Iris pigment epithelial cell (primary cell): ENCODE results near the gene MTHFD1.
A peak's percentile ranks its signal among the peaks of the same experiment; 100 is the strongest.
"Not testable (repeated sequence)": the region's sequence is repeated elsewhere in the genome, so short reads cannot be mapped to it uniquely, and the experiment has no call there.

ENCODE experiments used
- DNase-seq: peaks from one replicate; pipeline ENCODE4 v3.0.0-alpha.2; 2011; ENCODE audit warnings: low read depth

The MTHFD1 gene

DNA sequence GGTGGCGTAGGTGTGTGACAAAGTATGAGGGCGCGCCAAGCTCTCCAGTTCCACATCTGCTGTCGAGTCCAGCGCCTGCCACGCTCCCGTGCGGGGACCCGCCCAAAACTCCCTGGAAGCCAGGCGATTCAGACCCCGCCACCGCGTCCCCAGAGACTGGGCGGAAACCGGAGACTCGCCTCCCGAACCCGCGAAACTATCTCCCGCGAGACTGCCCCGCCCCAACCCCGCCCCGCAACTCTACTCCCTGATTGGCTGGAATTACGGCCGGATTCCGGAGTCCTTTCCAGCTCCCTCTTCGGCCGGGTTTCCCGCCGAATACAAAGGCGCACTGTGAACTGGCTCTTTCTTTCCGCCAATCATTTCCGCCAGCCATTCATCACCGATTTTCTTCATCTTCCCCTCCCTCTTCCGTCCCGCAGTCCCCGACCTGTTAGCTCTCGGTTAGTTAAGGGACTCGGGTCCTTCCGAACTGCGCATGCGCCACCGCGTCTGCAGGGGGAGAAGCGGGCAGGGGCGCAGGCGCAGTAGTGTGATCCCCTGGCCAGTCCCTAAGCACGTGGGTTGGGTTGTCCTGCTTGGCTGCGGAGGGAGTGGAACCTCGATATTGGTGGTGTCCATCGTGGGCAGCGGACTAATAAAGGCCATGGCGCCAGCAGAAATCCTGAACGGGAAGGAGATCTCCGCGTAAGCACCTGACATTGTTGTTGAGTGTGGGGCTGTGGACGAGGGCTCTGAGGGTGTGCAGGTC is at the start of gene MTHFD1:
MTHFD1 (plus strand) TSS at position 572 of the 751 bp plus-strand sequence; CDS start at position 647, 75 bp downstream.
- DNase-seq, result peak; percentile 99

GRCh38 chr14:64338616-64339316 is 49.4 kb upstream of the MTHFD1 start:
- peak; percentile 100 for DNase-seq

GRCh38 chr14:64340560-64341196 is 47.5 kb upstream of the MTHFD1 start:
- DNase-seq, result no peak

DNA sequence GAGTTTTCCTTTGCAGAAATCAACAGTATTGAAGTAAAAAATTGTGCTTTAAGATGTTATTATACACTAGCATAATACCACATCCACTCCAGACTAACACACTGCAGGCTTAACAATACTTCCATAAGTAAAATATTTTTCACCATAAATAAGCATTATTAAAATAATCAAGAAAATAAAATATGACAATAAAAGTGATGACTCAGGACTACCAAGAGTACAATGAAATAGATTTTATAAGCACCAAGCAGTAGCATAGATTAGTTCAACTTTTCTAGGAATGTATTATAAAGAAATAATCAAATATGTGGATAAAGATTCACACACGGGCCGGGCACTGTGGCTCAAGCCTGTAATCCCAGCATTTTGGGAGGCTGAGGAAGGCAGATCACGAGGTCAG is 40.4 kb upstream of the MTHFD1 start:
- no peak for DNase-seq

DNA sequence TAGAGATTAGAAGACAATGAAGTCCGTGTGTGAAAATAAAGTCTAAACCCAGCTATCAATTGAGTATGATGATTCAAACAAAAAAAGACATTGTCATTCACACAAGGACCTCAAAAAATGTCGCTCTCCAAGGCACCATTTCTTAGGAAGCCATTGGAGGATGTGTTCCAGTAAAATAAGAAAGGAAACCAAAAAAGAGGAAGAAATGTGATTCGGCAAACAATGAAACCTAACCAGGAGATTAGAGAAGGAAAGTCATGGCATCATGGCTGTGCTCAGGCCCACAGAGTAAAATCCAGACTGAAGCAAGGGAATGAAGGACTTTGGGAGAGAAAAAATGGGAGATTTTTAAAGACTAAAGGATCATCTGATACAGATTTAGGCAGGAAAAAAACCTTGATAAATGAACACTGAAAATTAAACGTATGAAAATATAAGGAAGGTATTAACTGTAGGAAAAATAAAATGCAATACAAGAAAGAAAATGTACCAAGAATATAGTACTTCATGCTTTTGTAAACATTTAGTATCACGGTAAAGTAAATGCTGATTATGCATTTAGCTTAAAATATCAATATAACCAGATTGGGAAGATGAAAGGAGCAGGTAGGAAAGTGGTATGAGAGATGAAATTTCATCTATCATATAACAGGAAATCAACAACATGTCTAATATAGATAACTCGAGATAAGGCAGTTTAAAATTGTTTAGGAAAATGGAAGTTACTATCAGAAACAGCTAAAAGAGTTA is 38.2 kb upstream of the MTHFD1 start:
- no peak for DNase-seq

DNA sequence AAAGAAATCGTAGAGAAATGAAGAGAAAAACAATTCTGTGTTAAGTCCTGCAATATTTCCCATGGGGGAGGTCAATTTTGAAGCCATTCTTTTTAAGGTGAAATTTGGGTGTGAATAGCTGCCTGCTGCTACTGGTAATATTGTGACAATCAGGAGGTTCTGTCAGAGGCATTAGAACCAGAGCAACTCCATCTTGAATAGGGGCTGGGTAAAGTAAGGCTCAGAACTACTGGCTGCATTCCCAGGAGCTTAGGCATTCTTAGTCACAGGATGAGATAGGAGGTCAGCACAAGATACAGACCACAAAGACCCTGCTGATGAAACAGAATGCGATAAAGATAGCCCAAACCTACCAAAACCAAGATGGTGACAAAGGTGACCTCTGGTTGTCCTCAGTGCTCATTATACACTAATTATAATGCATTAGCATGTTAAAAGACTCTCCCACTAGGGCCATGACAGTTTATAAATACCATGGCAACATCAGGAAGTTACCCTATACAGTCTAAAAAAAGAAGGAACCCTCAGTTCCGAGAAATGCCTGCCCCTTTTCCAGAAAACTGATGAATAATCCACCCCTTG is 24.8 kb upstream of the MTHFD1 start:
- DNase-seq, result peak; percentile 59

GRCh38 chr14:64364907-64365306 is 23.2 kb upstream of the MTHFD1 start:
- DNase-seq, result peak; percentile 55

GRCh38 chr14:64365358-64365889 is 22.7 kb upstream of the MTHFD1 start:
- peak; percentile 12 for DNase-seq

- DNase-seq, result peak; percentile 9
Measured at GRCh38 chr14:64369201-64369600, 19.0 kb upstream of the MTHFD1 start.

DNA sequence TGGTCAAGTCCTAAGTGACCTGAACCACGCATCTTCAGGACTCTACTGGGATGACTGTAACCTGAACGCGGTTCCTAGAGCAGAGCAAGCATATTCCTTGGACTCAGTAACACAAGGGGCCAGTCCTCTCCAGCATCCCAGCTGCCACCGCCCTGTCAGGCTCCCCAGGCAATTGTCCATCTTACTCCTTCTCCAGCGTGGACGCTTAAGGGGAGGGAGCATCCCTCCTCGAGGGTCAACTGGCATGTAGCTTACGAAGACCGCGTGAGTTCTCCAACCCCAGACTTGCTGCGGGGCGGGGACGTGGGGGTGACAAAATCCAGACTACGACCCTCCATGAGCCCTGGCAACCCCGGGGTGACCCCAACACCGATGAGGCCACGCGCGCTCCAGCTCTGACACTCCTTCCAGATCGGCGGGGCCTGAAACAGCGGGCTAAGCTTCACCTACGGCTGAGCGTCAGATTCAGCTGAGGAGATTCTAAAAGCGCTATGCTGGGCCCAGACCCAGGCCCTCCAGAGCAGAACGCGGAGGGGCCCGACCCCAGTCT is 846 bp upstream of the MTHFD1 start:
- DNase-seq, result peak; percentile 34

- peak; percentile 42 for DNase-seq
Measured at GRCh38 chr14:64388533-64389285, 556 bp downstream of the MTHFD1 start.

DNA sequence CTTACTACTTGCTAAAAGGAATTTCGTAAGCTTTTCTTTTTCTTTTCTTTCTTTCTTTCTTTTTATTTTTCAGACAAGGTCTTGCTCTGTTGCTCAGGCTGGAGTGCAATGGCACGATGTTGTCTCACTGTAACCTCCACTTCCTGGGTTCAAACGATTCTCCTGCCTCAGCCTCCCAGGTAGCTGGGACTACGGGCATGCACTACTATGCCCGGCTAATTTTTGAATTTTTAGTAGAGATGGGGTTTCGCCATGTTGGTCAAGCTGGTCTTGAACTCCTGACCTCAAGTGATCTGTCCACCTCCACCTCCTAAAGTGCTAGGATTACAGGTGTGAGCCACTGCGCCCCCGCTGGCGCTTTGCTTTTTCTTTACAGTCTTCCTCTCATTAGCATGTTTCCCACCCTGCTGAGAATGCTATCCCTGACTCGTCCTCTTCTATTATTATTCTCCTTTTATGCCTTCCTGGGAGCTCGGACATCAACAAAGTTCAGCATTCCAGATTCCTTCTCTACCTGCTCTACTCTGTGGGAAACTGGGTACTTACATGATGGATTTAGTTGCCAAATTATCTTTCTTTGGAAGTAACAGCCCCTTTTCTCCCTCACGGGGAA is 3.1 kb downstream of the MTHFD1 start:
- DNase-seq, result no peak

DNA sequence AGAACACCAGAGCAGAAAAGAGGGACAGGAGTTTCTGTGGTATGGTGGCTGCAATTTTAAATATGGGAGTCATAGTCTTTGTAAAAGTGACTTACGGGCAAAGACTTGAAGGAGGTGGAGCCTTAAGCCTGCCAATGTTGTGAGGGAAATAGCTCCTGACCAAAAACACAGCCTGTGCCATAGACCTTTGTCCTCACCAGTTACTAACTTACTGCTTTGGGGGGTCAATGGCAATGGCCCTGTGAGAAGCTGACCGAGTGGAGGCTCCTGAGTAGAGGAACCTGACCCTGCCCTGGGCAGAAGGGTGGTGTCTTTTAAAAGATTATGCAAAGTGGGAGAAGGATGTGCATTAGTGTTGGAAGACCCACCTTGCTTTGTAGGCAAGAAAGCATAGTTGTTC is 3.8 kb downstream of the MTHFD1 start:
- DNase-seq, result no peak

- not testable (repeated sequence) for DNase-seq
Measured at GRCh38 chr14:64393189-64393726, 5.1 kb downstream of the MTHFD1 start.

DNA sequence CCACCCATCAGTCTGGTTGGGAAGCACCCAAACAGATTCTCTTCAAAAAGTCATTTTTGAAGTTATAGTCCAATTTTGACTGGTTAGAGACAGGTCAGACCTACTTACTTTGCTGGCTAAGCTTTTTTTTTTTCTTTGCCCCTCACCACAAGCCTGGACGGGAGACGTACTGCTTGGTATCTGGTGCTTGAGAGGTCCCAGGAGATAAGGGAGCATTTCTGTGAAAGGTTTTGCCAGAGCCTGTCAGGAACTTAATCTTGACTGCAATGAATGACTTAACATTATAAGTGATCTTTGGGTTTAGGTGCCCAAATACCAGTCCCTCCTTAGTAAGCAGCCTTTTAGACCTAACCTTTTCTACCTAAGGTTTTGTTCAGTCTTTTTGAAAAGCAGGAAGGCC is 6.3 kb downstream of the MTHFD1 start:
- DNase-seq, result no peak

DNA sequence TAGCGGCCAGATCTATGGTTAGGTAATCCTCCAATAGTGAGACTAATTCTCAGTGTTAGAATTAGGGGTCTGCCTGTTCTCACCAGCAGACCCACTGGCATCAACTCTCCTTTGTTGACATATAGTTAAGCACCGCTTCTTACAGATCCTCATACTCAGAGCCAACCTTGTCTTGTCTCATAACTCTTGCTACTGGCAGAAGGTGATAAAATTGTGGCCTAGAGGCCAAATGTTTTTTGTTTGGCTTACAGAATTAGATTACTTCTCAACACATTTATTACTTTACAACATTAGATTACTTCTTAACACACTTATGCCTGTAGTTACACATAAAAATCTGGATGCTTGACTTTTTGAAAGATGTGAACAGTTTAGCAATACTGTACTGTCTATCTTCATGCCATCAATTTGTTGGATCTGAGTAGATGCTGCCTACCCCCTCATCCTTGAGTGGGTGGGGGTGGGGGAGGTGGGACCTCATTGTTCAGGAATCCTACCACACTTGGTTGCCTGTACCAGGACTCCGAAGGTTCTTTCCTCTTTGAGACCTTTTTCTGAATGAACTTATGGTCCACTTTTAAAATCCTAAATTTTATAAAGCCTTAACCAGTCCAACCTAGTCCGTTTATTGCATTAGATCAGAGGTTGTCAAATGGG is 7.0 kb downstream of the MTHFD1 start:
- no peak for DNase-seq

- DNase-seq, result peak; percentile 17
Measured at GRCh38 chr14:64400829-64401459, 12.8 kb downstream of the MTHFD1 start.

GRCh38 chr14:64401949-64402348 is 13.8 kb downstream of the MTHFD1 start:
- no peak for DNase-seq

GRCh38 chr14:64405295-64405694 is 17.1 kb downstream of the MTHFD1 start:
- DNase-seq, result no peak
